Heart left ventricle (tissue), 13 donors: Measurements from ENCODE around the gene PTPRN2.

Experiments
- POLR2A ChIP-seq, 2 donors: fragments of 450-650 bp; IDR thresholded peaks; one replicate each; pipeline ENCODE4 v1.6.1; 2017; ENCODE audit warnings: antibody characterized with exemption in 2 of 2, mild to moderate bottlenecking in 2 of 2, moderate library complexity in 2 of 2
- TF ChIP-seq, protein P1 (sequence below), 12 donors: fragments of 200-600 bp; sonication (generic) in 4 of 12; IDR thresholded peaks; one replicate each; pipeline versions ENCODE4 v1.5.0 to v1.8.0; 2018 to 2022; ENCODE audit warnings: antibody characterized with exemption in 12 of 12, mild to moderate bottlenecking in 5 of 12
- donor health status: ischemic (EF 13 %, LVEDD 7.1; RV severe dilation, severe dysfunction).
- donor health status: DM: no; HTN: yes; CAD: no.
- donor health status: DM: no; HTN: no; CAD: no.
- donor health status: ischemic (EF 25% LVEDD 6.9; RV normal size, moderate dysfunction).
- donor health status: ischemic (EF 25% LVEDD 5.7; RV mildly dilated, moderate dysfunction).
- donor health status: ischemic (EF 35%, LVEDD 5.7; RV mildly dilated, moderate dysfunction).
- donor health status: nonischemic (EF 11% LVEDD 7.7; RV severe dilation, severe dysfunction).
- donor health status: DM: yes; HTN: yes; CAD: no.
- donor health status: PGD.
- donor health status: ischemic (EF 29% LVEDD 5.4; RV normal size, mild dysfunction).
- donor health status: nonischemic (EF 23%, LVEDD 6.1; RV moderate dilation, normal function).

DNA sequence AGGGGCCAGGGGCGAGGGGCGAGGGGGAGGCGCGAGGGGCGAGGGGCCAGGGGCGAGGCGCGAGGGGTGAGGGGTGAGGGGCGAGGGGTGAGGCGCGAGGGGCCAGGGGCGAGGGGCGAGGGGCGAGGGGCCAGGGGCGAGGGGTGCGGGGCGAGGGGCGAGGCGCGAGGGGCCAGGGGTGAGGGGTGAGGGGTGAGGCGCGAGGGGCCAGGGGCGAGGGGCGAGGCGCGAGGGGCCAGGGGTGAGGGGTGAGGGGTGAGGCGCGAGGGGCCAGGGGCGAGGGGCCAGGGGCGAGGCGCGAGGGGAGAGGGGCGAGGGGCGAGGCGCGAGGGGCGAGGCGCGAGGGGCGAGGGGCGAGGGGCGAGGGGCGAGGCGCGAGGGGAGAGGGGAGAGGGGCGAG is 192.3 kb downstream of the PTPRN2 start:
- TF ChIP-seq POLR2A (IDR thresholded peaks at IDR 0.05), result no peak
- TF ChIP-seq, protein P1, sequence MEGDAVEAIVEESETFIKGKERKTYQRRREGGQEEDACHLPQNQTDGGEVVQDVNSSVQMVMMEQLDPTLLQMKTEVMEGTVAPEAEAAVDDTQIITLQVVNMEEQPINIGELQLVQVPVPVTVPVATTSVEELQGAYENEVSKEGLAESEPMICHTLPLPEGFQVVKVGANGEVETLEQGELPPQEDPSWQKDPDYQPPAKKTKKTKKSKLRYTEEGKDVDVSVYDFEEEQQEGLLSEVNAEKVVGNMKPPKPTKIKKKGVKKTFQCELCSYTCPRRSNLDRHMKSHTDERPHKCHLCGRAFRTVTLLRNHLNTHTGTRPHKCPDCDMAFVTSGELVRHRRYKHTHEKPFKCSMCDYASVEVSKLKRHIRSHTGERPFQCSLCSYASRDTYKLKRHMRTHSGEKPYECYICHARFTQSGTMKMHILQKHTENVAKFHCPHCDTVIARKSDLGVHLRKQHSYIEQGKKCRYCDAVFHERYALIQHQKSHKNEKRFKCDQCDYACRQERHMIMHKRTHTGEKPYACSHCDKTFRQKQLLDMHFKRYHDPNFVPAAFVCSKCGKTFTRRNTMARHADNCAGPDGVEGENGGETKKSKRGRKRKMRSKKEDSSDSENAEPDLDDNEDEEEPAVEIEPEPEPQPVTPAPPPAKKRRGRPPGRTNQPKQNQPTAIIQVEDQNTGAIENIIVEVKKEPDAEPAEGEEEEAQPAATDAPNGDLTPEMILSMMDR (IDR thresholded peaks at IDR 0.05), result no peak
